Calu3 (cell line): ENCODE results near the gene TBR1. TPM values are rescaled to one million over a fixed set of nuclear protein-coding genes. Genes with fewer than 3 reads are reported as not detected.

Experiments
- Bru-seq: library from RNA; stranded (reverse); fragments of 400-500 nt; gene quantifications from one replicate; lab custom pipeline; 2021; lab: Mats Ljungman, UMichigan
- BruChase-seq, 2 experiments: library from RNA; stranded (reverse); fragments of 400-500 nt; gene quantifications; one replicate each; lab custom pipeline; 2021; lab: Mats Ljungman, UMichigan
- BruUV-seq: library from RNA; stranded (reverse); fragments of 400-500 nt; replicated peaks from 2 replicates; lab custom pipeline; 2021; lab: Mats Ljungman, UMichigan
- CTCF ChIA-PET: fragments of 300-600 bp; sonication (Branson Sonifier 250); formaldehyde crosslinking; loops from one replicate; lab custom pipeline; 2022; ENCODE audit warnings: antibody characterized with exemption; lab: Charles Lee
- DNase-seq: peaks from one replicate; pipeline ENCODE4 v3.0.0; 2022
- H3K27ac Mint-ChIP-seq: one replicate; pipeline ENCODE4 v1.8.0; 2022; ENCODE audit warnings: mixed read lengths; ENCODE audit not compliant: unreplicated experiment
- H3K27me3 Mint-ChIP-seq: one replicate; pipeline ENCODE4 v1.8.0; 2022; ENCODE audit warnings: mixed read lengths; ENCODE audit not compliant: unreplicated experiment
- H3K36me3 Mint-ChIP-seq: one replicate; pipeline ENCODE4 v1.8.0; 2022; ENCODE audit warnings: mild to moderate bottlenecking, moderate library complexity, mixed read lengths; ENCODE audit not compliant: insufficient read depth, unreplicated experiment
- H3K4me1 Mint-ChIP-seq: one replicate; pipeline ENCODE4 v1.8.0; 2022; ENCODE audit warnings: mild to moderate bottlenecking, low read depth, mixed read lengths; ENCODE audit not compliant: unreplicated experiment
- H3K4me3 Mint-ChIP-seq: one replicate; pipeline ENCODE4 v1.8.0; 2022; ENCODE audit warnings: mild to moderate bottlenecking, low read depth, moderate library complexity, mixed read lengths; ENCODE audit not compliant: unreplicated experiment
- H3K9me3 Mint-ChIP-seq: one replicate; pipeline ENCODE4 v1.8.0; 2022; ENCODE audit warnings: low read depth, mixed read lengths; ENCODE audit not compliant: unreplicated experiment
- intact Hi-C: fragments of 100-400 bp; cut with micrococcal nuclease; formaldehyde crosslinking; loops from one replicate; pipeline ENCODE4 v1.10.0; 2022; ENCODE audit not compliant: unreplicated experiment
- long read RNA-seq: library from polyadenylated mRNA; stranded (forward); transcript quantifications from one replicate; pipeline ENCODE4 v2.0.0, GENCODE V29; 2022
- total RNA-seq: library from RNA; stranded (reverse); gene quantifications from 2 replicates; pipeline ENCODE4 v1.2.3, GENCODE V29; 2022
- TF ChIP-seq, protein P1 (sequence below): fragments of 200-600 bp; IDR thresholded peaks from one replicate; pipeline ENCODE4 v1.8.0; 2022; ENCODE audit warnings: antibody characterized with exemption; ENCODE audit not compliant: unreplicated experiment

TBR1 gene
- total RNA-seq (0.07 and 0.34 TPM in 2 replicates), Bru-seq, nascent RNA (percentile 21 among the genes with signal in this experiment), BruChase-seq, experiment 1, labeled RNA remaining after a 6-hour chase (percentile 17 among the genes with signal in this experiment), BruChase-seq, experiment 2, labeled RNA remaining after a 2-hour chase (percentile 19 among the genes with signal in this experiment)
- long read RNA-seq: 0 reads

GRCh38 chr2:161415987-161416707 lies at the start of gene TBR1:
Gene TBR1, plus strand, starts transcription at chr2:161416297. Its CDS starts 114 bp downstream, at chr2:161416411.
- H3K4me1 Mint-ChIP-seq: peaks cover 25% of the 10 kb centered on the region
- H3K27ac Mint-ChIP-seq: no peak within 1 kb of the TSS
- TF ChIP-seq, protein P1, sequence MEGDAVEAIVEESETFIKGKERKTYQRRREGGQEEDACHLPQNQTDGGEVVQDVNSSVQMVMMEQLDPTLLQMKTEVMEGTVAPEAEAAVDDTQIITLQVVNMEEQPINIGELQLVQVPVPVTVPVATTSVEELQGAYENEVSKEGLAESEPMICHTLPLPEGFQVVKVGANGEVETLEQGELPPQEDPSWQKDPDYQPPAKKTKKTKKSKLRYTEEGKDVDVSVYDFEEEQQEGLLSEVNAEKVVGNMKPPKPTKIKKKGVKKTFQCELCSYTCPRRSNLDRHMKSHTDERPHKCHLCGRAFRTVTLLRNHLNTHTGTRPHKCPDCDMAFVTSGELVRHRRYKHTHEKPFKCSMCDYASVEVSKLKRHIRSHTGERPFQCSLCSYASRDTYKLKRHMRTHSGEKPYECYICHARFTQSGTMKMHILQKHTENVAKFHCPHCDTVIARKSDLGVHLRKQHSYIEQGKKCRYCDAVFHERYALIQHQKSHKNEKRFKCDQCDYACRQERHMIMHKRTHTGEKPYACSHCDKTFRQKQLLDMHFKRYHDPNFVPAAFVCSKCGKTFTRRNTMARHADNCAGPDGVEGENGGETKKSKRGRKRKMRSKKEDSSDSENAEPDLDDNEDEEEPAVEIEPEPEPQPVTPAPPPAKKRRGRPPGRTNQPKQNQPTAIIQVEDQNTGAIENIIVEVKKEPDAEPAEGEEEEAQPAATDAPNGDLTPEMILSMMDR: no peak
- H3K9me3 Mint-ChIP-seq: no peaks in the 10 kb centered on the region
- intact Hi-C loops: no loop called here
- no TSS peak for BruUV-seq
- CTCF ChIA-PET: interaction anchor here (1.0 kb wide), 1 partner anchor 9 kb away, joined by 3 read pairs; no protein-coding TSS in a partner anchor
- DNase-seq: no peak
- H3K27me3 Mint-ChIP-seq: peaks cover 45% of the 10 kb centered on the region
- peaks cover 16% of the 10 kb centered on the region for H3K36me3 Mint-ChIP-seq
- peak within 1 kb of the TSS; percentile 66 for H3K4me3 Mint-ChIP-seq

DNA sequence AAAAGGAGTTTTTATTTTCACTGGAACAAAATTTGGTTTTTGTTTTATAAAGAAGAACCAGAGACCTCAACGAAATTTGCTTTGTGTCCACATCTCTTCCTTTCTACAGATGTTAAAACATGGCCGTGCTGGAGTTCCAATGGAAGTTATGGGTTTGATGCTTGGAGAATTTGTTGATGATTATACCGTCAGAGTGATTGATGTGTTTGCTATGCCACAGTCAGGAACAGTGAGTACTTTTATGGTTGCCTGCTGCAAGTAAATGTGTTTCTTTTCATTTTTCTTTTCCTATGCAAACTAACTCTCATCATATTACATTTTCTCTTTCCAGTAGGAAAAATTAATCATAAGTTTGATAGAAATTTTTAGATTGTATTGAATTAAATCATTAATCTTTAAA lies 48.4 kb upstream of the TBR1 start:
- intact Hi-C loops: no loop called here
- Mint-ChIP-seq H3K27ac (no peak overlapping the region), H3K36me3 (peaks cover 8% of the 10 kb centered on the region), H3K27me3 (no peaks in the 10 kb centered on the region), H3K4me3 (no peak overlapping the region), H3K9me3 (peaks cover 2% of the 10 kb centered on the region), H3K4me1 (no peaks in the 10 kb centered on the region)
- no TSS peak for BruUV-seq
- CTCF ChIA-PET: no interaction called here
- TF ChIP-seq, protein P1: no peak
- DNase-seq: no peak

DNA sequence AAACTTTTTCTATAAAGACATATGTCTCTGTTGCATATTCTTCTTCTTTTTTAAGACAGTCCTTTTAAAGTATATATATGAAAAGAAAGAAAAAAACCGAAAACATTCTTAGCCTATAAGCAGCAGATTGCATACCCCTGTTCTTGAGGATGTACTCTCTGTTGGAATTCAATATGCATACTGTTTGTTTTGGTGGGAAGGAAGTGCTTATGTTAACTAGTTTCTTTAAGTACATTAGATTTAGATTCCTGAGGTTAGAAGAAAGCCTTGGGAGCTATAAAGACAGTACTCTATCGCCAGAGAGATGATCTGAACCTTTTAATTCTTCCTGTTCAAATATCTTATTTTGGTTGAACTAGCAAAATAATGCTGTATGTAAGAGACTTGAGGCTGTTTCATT lies 46.8 kb upstream of the TBR1 start:
- Mint-ChIP-seq H3K36me3 (no peaks in the 10 kb centered on the region), H3K9me3 (no peaks in the 10 kb centered on the region), H3K27me3 (no peaks in the 10 kb centered on the region), H3K4me3 (no peak overlapping the region), H3K27ac (no peak overlapping the region), H3K4me1 (no peaks in the 10 kb centered on the region)
- TF ChIP-seq, protein P1: no peak
- no TSS peak for BruUV-seq
- intact Hi-C loops: no loop called here
- DNase-seq: no peak
- CTCF ChIA-PET: interaction anchor here (0.6 kb wide), 1 partner anchor 9 kb away, joined by 4 read pairs; no protein-coding TSS in a partner anchor

- no peaks in the 10 kb centered on the region for H3K4me1 Mint-ChIP-seq
- BruUV-seq: no TSS peak
- DNase-seq: no peak
- no peaks in the 10 kb centered on the region for H3K9me3 Mint-ChIP-seq
- no peaks in the 10 kb centered on the region for H3K36me3 Mint-ChIP-seq
- H3K27ac Mint-ChIP-seq: no peak overlapping the region
- TF ChIP-seq, protein P1: no peak
- H3K4me3 Mint-ChIP-seq: no peak overlapping the region
- CTCF ChIA-PET: no interaction called here
- intact Hi-C loops: no loop called here
- H3K27me3 Mint-ChIP-seq: no peaks in the 10 kb centered on the region
Observed at GRCh38 chr2:161370981-161371380, 45.1 kb upstream of the TBR1 start.
